HUES48 (cell line): ENCODE results near the gene NPHP4.

Experiments
- H3K27ac ChIP-seq: one replicate; pipeline ENCODE4 v1.7.0; 2013; ENCODE audit warnings: low read depth, low read length, inconsistent platforms
- H3K27me3 ChIP-seq: 2 replicates; pipeline ENCODE4 v1.6.1; 2013; ENCODE audit warnings: mild to moderate bottlenecking, low read length; ENCODE audit not compliant: control insufficient read depth, insufficient read depth
- H3K36me3 ChIP-seq: 2 replicates; pipeline ENCODE4 v1.6.1; 2013; ENCODE audit warnings: low read length; ENCODE audit not compliant: control insufficient read depth, insufficient read depth
- H3K4me1 ChIP-seq: 2 replicates; pipeline ENCODE4 v1.6.1; 2013; ENCODE audit warnings: mild to moderate bottlenecking, low read length; ENCODE audit not compliant: control insufficient read depth, insufficient read depth
- H3K4me3 ChIP-seq: 2 replicates; pipeline ENCODE4 v1.5.1; 2013; ENCODE audit warnings: mild to moderate bottlenecking, low read depth, low read length
- H3K9ac ChIP-seq: 2 replicates; pipeline ENCODE4 v1.6.1; 2013; ENCODE audit warnings: mild to moderate bottlenecking, low read depth, low read length, moderate library complexity
- H3K9me3 ChIP-seq: 2 replicates; pipeline ENCODE4 v1.6.1; 2013; ENCODE audit warnings: low read length; ENCODE audit not compliant: control insufficient read depth, insufficient read depth

The NPHP4 gene

DNA sequence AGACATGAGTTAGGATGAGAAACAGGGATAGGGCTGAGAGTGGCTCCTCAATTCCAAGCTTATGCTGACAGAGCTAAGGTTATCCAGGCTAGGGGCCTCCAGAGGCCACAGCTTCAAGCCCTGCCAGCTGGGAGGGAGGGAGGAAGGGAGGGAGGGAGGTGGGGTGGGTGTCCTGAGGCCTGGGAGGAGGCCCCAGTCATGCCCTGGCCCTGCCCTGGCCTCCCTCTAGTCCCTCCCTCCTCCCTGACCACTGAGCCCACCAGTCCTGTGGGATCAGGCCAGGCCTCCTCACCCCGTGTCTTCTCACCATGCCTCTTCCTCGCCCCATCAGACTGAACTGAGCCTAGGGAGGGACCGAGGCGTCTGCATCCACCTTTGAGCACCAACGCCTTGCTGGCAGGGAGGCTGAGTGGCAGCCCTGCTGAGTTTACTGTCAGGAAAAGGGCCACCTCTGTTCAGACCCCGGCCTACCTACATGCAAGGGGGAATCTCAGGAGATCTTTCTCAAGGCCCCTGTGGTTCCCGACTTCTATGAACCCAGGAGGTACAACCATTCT is 116.1 kb downstream of the NPHP4 start:
- H3K4me3 ChIP-seq = no peak overlapping the region
- H3K27ac ChIP-seq = no peak overlapping the region
- no peaks in the 10 kb centered on the region for H3K27me3 ChIP-seq
- peaks cover 29% of the 10 kb centered on the region for H3K36me3 ChIP-seq
- no peaks in the 10 kb centered on the region for H3K4me1 ChIP-seq
- H3K9ac ChIP-seq = no peak overlapping the region
- H3K9me3 ChIP-seq = no peaks in the 10 kb centered on the region

DNA sequence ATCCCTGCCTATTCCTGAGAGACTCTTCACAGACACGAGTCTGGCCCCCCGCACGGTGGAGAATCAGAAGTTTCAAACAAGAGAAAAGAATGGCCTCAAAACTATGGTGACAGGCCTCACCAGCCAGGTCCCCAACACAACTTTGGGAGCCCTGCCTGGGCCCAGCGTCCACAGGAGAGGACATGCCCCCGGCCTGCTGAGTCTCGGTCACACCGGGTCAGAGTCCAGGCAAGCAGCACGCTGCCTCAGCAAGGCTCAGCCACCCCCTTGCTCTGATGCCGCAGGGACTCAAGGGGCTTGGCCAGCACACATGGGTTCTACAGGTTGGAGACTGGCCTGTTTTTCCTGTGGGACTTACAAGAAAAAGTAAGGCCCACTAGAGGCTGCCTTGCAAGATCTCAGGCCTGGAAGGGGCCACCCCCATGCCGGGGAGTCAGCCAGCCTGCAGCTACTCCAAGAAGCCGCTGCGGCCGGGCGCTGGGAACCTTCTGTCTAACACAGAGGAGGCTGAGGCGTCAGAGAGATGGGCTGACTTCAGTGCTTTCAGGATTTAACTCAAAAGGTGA is 116.8 kb downstream of the NPHP4 start:
- no peaks in the 10 kb centered on the region for H3K4me1 ChIP-seq
- H3K9me3 ChIP-seq = no peaks in the 10 kb centered on the region
- peaks cover 29% of the 10 kb centered on the region for H3K36me3 ChIP-seq
- no peak overlapping the region for H3K9ac ChIP-seq
- H3K27me3 ChIP-seq = no peaks in the 10 kb centered on the region
- H3K27ac ChIP-seq = no peak overlapping the region
- H3K4me3 ChIP-seq = no peak overlapping the region

DNA sequence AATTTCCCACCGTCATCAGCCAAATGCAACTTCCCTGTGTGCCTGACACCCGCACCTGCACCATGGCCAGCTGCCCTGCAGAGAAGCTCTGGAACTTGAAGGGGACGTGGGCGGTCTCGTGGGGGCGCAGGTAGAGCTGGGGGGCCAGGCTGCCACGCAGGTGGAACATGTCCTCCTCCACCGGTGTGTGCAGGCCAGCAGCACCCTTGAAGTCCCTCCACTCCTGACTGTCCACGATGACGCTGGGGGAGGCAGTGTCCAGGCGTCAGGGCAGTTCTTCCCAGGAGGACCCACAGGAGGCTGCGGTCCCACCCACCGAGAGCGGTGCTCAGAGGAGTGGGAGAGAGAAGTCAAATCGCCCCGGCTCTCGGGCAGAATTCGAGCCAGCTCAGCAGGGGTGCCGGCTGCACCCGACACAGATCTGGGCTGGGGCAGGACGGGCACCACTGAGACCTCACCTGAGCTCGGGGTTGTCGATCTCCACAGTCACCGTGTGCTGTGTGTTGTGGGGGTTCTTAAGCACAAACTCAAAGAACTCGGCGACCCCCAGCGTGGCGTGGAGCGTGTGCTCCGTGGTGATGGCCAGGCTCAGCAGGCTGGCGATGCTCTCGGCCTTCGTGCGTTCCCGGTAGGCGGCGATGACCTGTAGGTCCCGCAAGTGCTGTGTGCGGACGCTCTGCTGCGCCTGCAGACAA is 117.7 kb downstream of the NPHP4 start:
- H3K36me3 ChIP-seq = peaks cover 23% of the 10 kb centered on the region
- no peaks in the 10 kb centered on the region for H3K27me3 ChIP-seq
- H3K9ac ChIP-seq = no peak overlapping the region
- H3K4me1 ChIP-seq = no peaks in the 10 kb centered on the region
- no peak overlapping the region for H3K27ac ChIP-seq
- H3K9me3 ChIP-seq = no peaks in the 10 kb centered on the region
- H3K4me3 ChIP-seq = no peak overlapping the region

GRCh38 chr1:5873556-5873955 is 118.7 kb downstream of the NPHP4 start:
- H3K4me3 ChIP-seq = no peak overlapping the region
- peaks cover 18% of the 10 kb centered on the region for H3K36me3 ChIP-seq
- H3K9me3 ChIP-seq = peaks cover 3% of the 10 kb centered on the region; the same call in 1 of the 2 replicates
- H3K4me1 ChIP-seq = no peaks in the 10 kb centered on the region
- no peaks in the 10 kb centered on the region for H3K27me3 ChIP-seq
- no peak overlapping the region for H3K9ac ChIP-seq
- no peak overlapping the region for H3K27ac ChIP-seq

DNA sequence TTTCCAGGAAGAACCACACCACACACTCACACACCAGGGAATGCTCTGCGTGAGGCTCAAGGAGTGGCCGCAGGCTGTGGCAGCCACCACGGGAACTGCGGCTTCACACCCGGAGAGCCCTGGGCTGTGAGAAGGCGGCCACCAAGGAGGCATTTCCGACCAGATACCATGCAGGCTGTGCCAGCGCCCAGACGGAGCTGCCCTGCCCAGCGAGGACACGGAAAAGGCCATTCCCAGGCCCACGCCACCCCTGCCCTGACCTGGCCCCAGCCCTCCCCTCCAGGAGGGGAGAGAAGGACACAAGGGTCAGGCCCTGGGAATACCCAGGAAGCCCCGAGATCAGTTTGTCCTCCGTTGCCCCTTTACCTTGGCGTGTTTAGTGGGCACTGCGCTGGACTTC is 119.3 kb downstream of the NPHP4 start:
- peaks cover 3% of the 10 kb centered on the region; the same call in 1 of the 2 replicates for H3K9me3 ChIP-seq
- no peak overlapping the region for H3K9ac ChIP-seq
- peaks cover 18% of the 10 kb centered on the region for H3K36me3 ChIP-seq
- no peaks in the 10 kb centered on the region for H3K27me3 ChIP-seq
- H3K4me1 ChIP-seq = no peaks in the 10 kb centered on the region
- H3K4me3 ChIP-seq = no peak overlapping the region
- no peak overlapping the region for H3K27ac ChIP-seq

- peaks cover 8% of the 10 kb centered on the region; the same call in 1 of the 2 replicates for H3K36me3 ChIP-seq
- peaks cover 3% of the 10 kb centered on the region; the same call in 1 of the 2 replicates for H3K9me3 ChIP-seq
- no peaks in the 10 kb centered on the region for H3K27me3 ChIP-seq
- H3K4me3 ChIP-seq = no peak overlapping the region
- H3K27ac ChIP-seq = no peak overlapping the region
- no peaks in the 10 kb centered on the region for H3K4me1 ChIP-seq
- H3K9ac ChIP-seq = no peak overlapping the region
Measured at GRCh38 chr1:5868931-5869500, 123.2 kb downstream of the NPHP4 start.

DNA sequence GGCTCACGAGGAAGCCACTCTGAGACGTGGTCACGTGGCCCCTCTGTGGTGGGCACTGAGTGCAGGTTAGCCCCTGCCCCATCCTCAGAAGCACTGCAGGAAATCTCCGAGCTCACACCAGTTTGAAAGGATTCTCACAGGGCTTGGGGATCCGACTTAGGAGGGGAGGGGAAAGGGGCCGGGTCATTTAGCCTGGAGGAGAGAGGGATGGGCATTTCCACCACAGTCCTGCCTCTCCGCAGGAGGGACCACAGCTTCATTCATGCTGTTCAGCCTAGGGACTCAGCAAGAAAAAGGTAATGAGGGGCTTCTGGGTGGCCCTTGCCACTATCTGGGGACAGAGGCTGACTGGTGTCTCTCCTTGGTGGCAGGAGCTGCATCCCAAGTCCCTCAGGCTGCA is 126.5 kb downstream of the NPHP4 start:
- H3K27ac ChIP-seq = no peak overlapping the region
- H3K4me1 ChIP-seq = no peaks in the 10 kb centered on the region
- no peak overlapping the region for H3K4me3 ChIP-seq
- H3K9ac ChIP-seq = no peak overlapping the region
- H3K9me3 ChIP-seq = peaks cover 3% of the 10 kb centered on the region; the same call in 1 of the 2 replicates
- H3K36me3 ChIP-seq = 0 out of 2 replicates have a peak, but pooled peaks cover 9% of the 10 kb centered on the region
- H3K27me3 ChIP-seq = no peaks in the 10 kb centered on the region

DNA sequence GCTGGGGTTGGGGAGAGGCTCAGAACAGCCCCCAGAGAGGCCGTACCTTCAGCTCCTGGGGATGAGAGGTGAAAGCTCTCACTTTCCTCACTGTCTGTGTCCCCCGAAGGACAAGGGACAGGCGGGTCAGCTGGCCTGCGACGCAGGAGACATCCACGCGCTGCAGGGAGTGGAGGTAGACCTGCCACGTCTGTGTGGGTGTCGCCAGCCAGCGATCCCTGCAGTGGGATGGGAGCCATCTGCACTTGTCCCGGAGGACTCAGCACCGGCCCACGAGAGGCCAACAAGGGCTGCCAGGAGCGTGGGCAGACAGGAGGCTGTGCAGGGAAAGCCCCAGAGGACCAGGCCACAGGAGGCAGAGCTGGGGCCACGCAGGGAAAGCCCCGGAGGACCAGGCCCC is 127.2 kb downstream of the NPHP4 start:
- Histone ChIP-seq H3K36me3 (0 out of 2 replicates have a peak, but pooled peaks cover 9% of the 10 kb centered on the region), H3K9me3 (peaks cover 3% of the 10 kb centered on the region; the same call in 1 of the 2 replicates), H3K9ac (no peak overlapping the region), H3K4me3 (no peak overlapping the region), H3K27me3 (no peaks in the 10 kb centered on the region), H3K27ac (no peak overlapping the region), H3K4me1 (no peaks in the 10 kb centered on the region)

DNA sequence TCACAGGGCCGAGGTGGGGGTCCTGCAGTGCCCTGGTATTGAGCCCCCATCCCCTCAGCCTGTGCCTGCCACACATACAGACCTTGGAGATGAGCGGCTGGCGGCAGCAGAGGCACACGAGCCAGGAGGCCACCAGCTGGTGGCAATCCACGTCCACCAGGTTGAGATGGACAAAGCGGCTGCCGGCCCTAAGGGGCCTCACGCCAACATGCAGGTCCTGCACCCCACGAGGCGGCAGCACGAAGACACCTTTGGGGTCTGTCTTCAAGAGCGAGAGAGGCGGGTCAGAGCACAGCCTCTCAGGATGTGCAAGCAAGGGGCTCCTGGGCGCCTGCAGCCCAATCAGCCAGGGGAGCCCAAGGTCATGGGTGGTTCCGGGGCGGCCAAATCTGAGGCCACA is 128.0 kb downstream of the NPHP4 start:
- Histone ChIP-seq H3K4me1 (no peaks in the 10 kb centered on the region), H3K36me3 (0 out of 2 replicates have a peak, but pooled peaks cover 9% of the 10 kb centered on the region), H3K27me3 (no peaks in the 10 kb centered on the region), H3K4me3 (no peak overlapping the region), H3K9me3 (peaks cover 3% of the 10 kb centered on the region; the same call in 1 of the 2 replicates), H3K9ac (no peak overlapping the region), H3K27ac (no peak overlapping the region)

DNA sequence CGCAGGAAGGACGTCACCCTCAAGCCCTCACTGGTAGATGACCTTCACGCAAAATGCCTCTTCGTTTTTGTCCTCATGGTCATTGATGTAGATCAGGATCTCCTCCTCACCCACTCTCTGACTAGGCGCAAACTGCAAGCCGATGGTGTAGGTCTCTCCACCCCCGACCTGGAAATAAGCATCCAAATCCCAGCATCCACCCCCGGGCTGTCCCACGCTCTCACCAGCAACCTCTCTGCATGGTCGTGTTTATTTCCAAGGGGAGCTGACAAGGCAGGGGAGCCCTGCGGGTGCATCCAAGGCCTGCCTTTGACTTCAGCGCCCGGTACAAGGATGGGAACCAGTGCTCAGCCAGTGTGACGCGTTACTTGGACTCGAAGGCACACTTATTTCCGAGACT is 129.0 kb downstream of the NPHP4 start:
- Histone ChIP-seq H3K9me3 (no peaks in the 10 kb centered on the region), H3K36me3 (0 out of 2 replicates have a peak, but pooled peaks cover 9% of the 10 kb centered on the region), H3K4me3 (no peak overlapping the region), H3K27ac (no peak overlapping the region), H3K27me3 (no peaks in the 10 kb centered on the region), H3K9ac (no peak overlapping the region), H3K4me1 (no peaks in the 10 kb centered on the region)
